ACHN (cell line): ENCODE data around the gene PRRC2A.

Experiments used
- DNase-seq: peaks from one replicate; pipeline ENCODE4 v3.0.0-alpha.2; 2015
- in situ Hi-C: cut with HindIII; loops from 2 replicates; pipeline ENCODE4 v1.10.0; 2017; ENCODE audit warnings: low sequenced_read_pairs, low pct_ligation_motif_present, low pct_unique_long_range_greater_than_20kb

The PRRC2A gene

DNA sequence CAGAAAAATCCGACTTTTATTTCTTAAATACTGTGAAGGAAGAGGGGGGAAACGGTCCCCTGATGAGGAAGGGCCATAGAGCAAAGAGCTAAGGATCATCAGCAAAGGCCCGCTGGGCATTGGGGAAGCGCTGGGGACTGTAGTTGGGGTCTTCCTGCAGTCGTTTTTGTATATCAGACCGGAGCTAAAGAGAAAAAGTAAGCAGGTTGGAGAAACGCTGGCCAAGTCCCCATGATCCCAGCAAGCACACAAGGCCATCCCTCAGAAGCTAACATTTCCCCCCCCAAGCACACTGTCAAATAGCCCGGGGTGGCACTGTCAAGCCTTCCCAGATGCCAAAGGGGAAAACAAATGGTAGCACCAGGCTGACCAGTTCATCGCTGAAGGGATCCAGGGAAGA is 18.5 kb downstream of the PRRC2A start:
- in situ Hi-C loops, result no loop called here
- no peak for DNase-seq

GRCh38 chr6:31639449-31639861 is 18.9 kb downstream of the PRRC2A start:
- in situ Hi-C loops, result no loop called here

GRCh38 chr6:31640612-31641011 is 20.1 kb downstream of the PRRC2A start:
- in situ Hi-C loops, result no loop called here

More at GRCh38 chr6:31639449-31639861, 18.9 kb downstream of the PRRC2A start:
- DNase-seq, result no peak

DNA sequence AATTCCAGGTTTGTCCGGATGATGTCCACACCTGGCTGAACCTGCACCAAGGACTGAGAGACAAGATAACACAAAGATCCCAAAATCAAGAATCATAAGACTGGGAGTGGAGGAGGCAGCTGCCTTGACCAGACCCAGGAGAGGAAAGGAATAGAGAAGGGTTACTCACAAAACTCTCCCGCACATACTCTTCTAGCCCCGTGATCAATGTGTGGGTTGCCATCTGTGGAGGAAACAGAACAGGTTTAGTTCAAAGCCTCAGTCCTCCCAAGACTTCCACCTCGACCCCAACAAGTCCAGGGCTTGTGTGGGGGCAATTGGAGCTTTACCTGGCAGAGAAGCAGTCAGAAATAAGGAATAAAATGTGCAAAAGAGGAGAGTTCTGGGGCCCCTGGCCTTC is 20.9 kb downstream of the PRRC2A start:
- in situ Hi-C loops, result no loop called here
- no peak for DNase-seq

More at GRCh38 chr6:31640612-31641011, 20.1 kb downstream of the PRRC2A start:
- DNase-seq, result no peak

DNA sequence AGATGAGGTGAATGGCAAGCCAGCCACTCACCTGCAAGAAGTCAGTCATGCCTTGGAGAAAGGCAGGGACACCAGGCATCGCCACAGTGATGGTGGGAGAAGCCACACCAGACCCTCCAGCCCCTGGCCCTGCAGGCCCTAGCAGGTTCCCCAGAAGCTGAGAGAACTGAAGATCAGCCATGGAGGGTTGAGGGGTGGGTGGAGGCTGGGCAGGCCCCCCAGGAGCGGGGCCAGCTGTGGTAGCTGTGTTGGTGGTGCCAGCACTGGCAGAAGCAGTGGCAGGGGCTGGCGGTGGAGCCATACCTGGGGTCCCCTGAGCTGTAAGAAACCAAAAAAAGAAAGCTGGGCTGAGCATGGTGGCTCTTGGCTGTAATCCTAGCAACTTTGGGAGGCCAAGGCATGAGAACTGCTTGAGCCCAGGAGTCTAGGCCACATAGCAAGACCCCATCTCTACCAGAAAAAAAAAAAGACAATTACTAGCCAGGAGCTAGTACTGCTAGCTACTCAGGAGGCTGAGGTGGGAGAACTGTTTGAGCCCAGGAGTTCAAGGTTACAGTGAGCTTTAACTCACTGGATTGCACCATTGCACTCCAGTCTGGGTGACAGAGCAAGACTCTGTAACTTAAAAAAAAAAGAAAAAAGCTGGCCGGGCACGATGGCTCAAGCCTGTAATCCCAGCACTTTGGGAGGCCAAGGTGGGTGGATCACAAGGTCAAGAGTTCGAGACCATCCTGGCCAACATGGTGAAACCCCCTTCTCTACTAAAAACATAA is 22.5 kb downstream of the PRRC2A start:
- in situ Hi-C loops, result no loop called here
- DNase-seq, result no peak

GRCh38 chr6:31643818-31644454 is 23.4 kb downstream of the PRRC2A start:
- in situ Hi-C loops, result no loop called here

DNA sequence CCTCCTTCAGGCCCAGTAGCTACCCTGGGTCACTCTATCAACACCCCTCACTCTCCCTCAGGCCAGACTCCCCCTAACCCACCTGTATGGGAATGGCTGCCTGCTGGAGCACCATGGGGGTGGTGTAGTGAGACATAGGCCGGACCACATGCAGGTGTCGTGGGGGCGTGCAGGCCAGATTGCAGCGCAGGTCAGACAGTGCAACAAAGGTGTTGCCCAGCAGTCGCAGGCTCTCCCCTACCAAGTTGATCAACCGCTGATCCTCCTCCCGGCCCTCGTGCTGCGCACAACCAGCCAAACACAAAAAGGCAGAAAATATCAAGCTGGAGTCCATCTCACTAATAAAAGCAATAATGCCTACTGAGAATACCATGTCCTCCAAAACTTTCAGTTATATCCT is 24.8 kb downstream of the PRRC2A start:
- no peak for DNase-seq
- in situ Hi-C loops, result no loop called here

More at GRCh38 chr6:31643818-31644454, 23.4 kb downstream of the PRRC2A start:
- DNase-seq, result no peak

- peak; percentile 67 for DNase-seq
- in situ Hi-C loops, result no loop called here
Measured at GRCh38 chr6:31651602-31652191, 31.2 kb downstream of the PRRC2A start.

DNA sequence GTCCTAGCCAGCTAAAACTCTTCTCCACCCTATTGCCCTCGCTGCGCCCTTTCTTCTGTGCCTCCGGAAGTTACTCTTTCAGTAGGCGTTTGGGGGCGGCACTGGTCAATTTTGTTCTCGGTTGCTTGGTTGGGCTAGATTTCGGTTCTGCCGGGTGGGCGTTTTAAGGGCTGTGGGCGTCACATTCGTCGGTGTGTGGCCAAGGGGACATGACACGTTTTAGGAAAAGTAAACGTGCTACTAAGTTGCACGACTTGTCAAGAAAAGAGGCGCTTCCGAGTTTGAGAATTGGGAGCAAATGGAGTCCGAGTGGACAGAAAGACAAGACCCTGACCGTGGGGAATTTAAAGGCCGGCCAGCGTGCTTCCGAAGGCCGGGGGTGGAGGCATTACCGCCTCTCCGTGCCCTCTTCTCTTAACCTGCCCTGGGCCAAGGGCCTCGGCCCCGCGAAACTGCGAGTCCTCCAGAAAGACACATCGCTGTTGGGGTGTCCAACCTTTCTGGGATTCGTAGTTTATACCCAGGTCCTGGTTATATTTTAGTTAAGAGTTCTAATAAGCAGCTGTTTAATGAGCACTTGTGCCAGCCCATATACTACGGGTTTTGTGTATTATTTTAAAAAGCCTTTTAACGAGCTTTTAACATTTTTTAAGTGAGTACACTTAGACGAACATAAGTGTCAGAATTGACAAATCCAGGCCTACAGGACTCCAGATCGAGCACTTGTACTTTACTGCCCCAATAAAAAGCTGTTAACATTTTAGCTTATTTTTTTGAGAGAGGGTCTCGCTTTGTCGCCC is 32.6 kb downstream of the PRRC2A start:
- in situ Hi-C loops, result no loop called here
- DNase-seq, result peak; percentile 87

DNA sequence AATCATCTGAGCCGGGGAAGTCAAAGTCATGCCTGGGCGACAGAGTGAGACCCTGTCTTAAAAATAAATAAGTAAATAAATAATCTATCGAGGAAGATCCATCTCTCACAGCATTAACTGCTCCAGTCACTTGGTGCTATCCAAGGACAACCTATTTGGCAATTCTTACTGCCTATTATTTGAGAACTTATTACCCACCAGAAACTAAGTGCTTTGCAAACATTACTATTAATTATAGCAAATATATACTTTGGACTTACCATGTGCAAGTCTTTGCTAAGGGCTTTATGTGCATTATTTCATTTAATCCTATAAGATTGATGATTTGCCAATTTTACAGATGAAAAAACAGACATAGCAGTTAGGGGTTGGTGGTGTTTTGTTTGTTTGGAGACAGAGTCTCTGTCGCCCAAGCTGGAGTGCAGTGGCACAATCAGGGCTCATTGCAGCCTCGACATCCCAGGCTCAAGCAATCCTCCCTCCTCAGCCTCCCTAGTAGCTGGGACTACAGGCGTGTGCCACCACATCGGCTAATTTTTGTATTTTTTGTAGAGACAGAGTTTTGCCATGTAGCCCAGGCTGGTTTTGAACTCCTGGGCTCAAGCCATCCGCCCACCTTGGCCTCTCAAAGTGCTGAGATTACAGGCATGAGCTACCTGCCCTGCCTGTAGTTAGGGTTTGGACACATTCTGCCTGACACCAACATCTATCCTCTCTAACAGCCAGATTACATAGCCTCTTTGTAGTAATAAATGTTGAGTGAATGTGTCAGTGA is 34.2 kb downstream of the PRRC2A start:
- in situ Hi-C loops, result no loop called here
- DNase-seq, result no peak

DNA sequence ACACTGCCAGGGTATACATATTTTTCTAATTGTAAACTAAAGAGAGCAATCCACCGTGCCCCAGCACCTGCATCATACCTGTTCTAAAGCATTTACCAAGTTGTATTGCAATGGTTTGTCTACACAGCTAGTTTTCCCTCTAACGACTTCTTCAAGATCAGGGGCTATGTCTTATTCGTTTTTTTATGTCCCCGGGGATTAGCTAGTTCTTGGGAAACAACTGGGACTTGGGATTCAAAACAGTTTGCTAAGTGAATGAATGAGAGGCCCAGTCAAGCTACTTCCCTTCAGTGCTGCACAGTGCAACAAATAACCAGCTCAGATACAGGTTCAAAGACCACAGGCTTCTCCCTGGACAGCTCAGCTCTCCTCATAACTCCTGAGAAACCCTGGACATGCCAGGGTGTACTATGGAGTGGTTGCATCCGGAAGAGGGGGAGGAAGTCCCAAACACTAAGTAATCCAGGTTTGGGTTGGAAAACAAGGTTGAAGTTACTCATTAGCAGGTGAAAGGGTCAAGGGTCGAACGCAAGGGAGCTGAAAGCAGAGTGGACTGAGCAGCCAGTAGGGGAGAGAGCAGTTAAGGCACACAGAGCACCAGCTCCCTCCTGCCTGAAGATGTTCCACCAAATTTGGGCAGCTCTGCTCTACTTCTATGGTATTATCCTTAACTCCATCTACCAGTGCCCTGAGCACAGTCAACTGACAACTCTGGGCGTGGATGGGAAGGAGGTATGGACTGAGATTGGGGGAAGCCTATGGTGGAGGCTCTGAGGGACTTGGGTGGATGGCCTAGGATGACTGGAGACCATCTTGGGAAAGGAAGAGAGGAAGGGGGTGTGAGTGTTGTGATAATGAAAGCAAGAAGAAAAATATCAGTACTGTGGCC is 35.1 kb downstream of the PRRC2A start, which contains the start of gene APOM:
Gene APOM, plus strand, starts transcription at position 546 of the 889 bp plus-strand sequence. Its CDS starts 73 bp downstream, at position 619.
- in situ Hi-C loops, result no loop called here
- no peak for DNase-seq

DNA sequence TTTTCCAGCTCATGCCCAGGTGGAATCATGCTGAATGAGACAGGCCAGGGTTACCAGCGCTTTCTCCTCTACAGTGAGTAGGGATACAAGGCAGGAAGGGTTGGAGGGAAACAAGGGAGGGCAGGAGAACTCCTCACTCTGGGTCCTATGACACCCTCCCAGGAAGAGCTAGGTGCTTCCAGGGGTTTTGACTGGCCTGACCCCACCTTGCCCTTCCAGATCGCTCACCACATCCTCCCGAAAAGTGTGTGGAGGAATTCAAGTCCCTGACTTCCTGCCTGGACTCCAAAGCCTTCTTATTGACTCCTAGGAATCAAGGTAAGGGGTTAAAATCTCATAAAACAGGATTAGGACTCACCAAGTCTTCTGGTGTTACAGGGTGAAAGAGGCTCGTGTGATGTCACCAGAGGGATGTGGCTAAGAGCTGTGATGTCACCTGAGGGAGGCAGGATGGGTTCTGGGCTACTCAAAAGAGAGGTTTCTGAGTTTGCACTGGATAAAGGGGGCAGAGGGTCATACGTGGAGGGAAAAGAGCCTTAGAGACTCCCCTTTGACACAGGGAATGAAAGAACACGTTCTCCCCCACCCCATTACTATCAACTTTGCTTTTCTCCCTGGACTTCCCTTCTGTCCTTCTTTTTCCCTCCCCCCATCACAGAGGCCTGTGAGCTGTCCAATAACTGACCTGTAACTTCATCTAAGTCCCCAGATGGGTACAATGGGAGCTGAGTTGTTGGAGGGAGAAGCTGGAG is 37.1 kb downstream of the PRRC2A start:
- DNase-seq, result no peak
- in situ Hi-C loops, result no loop called here

DNA sequence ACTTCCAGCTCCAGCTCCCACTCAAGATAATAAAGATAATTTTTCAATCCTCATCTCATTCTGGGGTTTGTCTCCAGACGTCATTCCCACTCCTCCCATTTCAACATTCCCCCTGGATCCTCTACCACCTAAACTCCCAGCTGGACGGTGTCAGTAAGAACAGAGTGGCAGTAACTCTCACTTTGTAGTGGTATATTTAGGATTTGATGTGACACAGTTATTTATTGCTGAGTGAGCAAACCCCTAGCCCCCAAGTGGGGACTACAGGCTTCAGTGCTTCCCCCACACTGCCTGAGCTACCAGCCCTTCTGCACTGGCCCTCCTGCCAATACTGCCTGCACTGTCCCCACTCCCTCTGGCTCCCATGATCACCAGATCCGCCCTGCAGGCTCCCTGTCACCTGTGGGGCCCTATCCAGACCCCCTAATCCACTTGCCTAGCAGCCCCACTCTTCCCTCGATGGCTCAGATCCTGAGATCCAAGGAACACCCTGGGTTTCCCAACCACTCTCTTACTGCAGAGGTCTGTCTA is 37.7 kb downstream of the PRRC2A start:
- in situ Hi-C loops, result no loop called here
- no peak for DNase-seq

DNA sequence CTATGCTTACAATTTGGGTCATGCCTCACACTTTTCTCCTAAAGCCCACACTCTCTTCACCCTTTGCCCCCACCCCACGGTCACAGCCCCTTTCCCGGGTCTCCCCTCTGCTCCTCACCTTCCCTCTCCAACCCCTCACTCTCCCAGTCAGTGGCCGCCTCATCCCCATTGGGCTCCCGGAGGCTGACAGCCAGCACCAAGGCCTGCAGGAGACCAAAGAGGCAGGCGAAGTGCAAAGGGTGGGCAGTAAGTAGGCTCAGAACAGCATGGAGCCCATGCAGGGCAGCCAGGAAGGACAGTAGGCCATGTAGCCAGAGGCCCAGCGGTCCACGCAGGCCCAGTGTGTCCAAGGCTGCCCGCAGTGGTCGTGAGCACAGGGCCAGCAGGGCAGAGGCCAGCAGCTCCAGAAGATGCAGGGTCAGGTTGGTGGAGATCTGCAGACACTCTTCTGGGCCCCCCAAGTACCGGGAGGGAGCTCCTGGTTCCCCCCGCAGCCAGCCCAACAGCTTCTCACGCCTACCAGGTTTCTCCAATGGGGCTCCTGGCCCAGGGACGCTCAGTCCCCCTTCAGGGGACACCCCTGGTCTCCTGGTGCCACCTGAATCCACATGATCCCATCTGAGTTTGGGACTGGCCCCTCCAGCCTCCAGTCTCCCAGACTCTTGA is 38.6 kb downstream of the PRRC2A start:
- in situ Hi-C loops, result no loop called here
- no peak for DNase-seq

GRCh38 chr6:31659649-31660380 is 39.3 kb downstream of the PRRC2A start:
- in situ Hi-C loops, result no loop called here
- DNase-seq, result peak; percentile 49
